H1 (cell line): ENCODE data around the gene NUTM1. TPM values are rescaled to one million over a fixed set of nuclear protein-coding genes. Genes with fewer than 3 reads are reported as not detected.

Experiments used
- CTCF ChIA-PET: fragments of 300-600 bp; sonication (Branson Sonifier 250); formaldehyde crosslinking; loops from one replicate; lab custom pipeline; 2021; ENCODE audit not compliant: partially characterized antibody; lab: Charles Lee
- POLR2A ChIA-PET: fragments of 300-600 bp; sonication (Branson Sonifier 250); formaldehyde crosslinking; loops from one replicate; lab custom pipeline; 2021; ENCODE audit warnings: inconsistent platforms; ENCODE audit not compliant: partially characterized antibody; lab: Charles Lee
- DNase-seq, 2 experiments: peaks; one replicate each; pipeline versions ENCODE4 v3.0.0 to v3.0.0-alpha.2; 2010 to 2022; ENCODE audit warnings: low spot score in 2 of 2, low read depth in 1 of 2, mixed read lengths in 1 of 2
- FAIRE-seq: peaks from 2 replicates; lab custom pipeline; 2011; peaks lifted over from hg19 to GRCh38; lab: Jason Lieb, UNC
- H2AFZ ChIP-seq: 2 replicates; pipeline ENCODE4 v1.8.1; 2012; ENCODE audit warnings: low read length, inconsistent platforms
- H2AK5ac ChIP-seq: 2 replicates; pipeline ENCODE4 v1.6.1; 2013; ENCODE audit warnings: low read depth, low read length
- H2BK120ac ChIP-seq: replicated peaks from 2 replicates; pipeline ENCODE3; 2013; ENCODE audit warnings: low read depth, low read length, inconsistent platforms
- H2BK12ac ChIP-seq: 2 replicates; pipeline ENCODE4 v1.6.1; 2013; ENCODE audit warnings: low read depth, low read length
- H2BK15ac ChIP-seq: 2 replicates; pipeline ENCODE4 v1.6.1; 2013; ENCODE audit warnings: low read length
- H2BK20ac ChIP-seq: 2 replicates; pipeline ENCODE4 v1.6.1; 2013; ENCODE audit warnings: low read length
- H2BK5ac ChIP-seq: 2 replicates; pipeline ENCODE4 v1.6.1; 2013; ENCODE audit warnings: low read depth, low read length
- H3K14ac ChIP-seq: 2 replicates; pipeline ENCODE4 v1.6.1; 2013; ENCODE audit warnings: inconsistent platforms; ENCODE audit not compliant: insufficient read length
- H3K18ac ChIP-seq: 2 replicates; pipeline ENCODE4 v1.6.1; 2013; ENCODE audit warnings: low read length; ENCODE audit errors: extremely low read depth
- H3K23ac ChIP-seq: 2 replicates; pipeline ENCODE4 v1.6.1; 2013; ENCODE audit warnings: inconsistent platforms; ENCODE audit not compliant: insufficient read length
- H3K23me2 ChIP-seq: 2 replicates; pipeline ENCODE4 v1.6.1; 2013; ENCODE audit warnings: low read depth, low read length
- H3K27ac ChIP-seq: 2 replicates; pipeline ENCODE4 v1.6.1; 2011; ENCODE audit warnings: low read depth, low read length, inconsistent platforms
- H3K27me3 ChIP-seq, 4 experiments: replicated peaks in 1 of 4; 1 replicate in 1 of 4; 2 replicates in 3 of 4; pipeline versions ENCODE4 v1.6.1 to v1.8.1; 2011 to 2013; ENCODE audit warnings: low read length in 3 of 4, mild to moderate bottlenecking in 3 of 4, inconsistent platforms in 2 of 4, mixed read lengths in 2 of 4, moderate library complexity in 1 of 4; ENCODE audit not compliant: control insufficient read depth in 3 of 4, insufficient read depth in 3 of 4; ENCODE audit errors: extremely low read depth in 1 of 4
- H3K36me3 ChIP-seq, 4 experiments: 2 replicates each; pipeline versions ENCODE4 v1.6.1 to v1.8.1; 2011 to 2013; ENCODE audit warnings: mild to moderate bottlenecking in 4 of 4, low read length in 3 of 4, moderate library complexity in 2 of 4, control low read depth in 1 of 4, inconsistent platforms in 1 of 4; ENCODE audit not compliant: insufficient read depth in 4 of 4, control insufficient read depth in 2 of 4
- H3K4ac ChIP-seq: replicated peaks from 2 replicates; pipeline ENCODE3; 2013; ENCODE audit warnings: low read length, low read depth, mixed read lengths, inconsistent platforms; ENCODE audit not compliant: insufficient read length
- H3K4me1 ChIP-seq, 4 experiments: replicated peaks in 1 of 4; 1 replicate in 1 of 4; 2 replicates in 3 of 4; pipeline versions ENCODE4 v1.6.1 to v1.8.1; 2011 to 2013; ENCODE audit warnings: low read length in 3 of 4, inconsistent platforms in 2 of 4, mixed read lengths in 1 of 4; ENCODE audit not compliant: insufficient read depth in 4 of 4, control insufficient read depth in 3 of 4
- H3K4me2 ChIP-seq, 2 experiments: 2 replicates each; pipeline versions ENCODE4 v1.6.1 to v1.8.1; 2011 to 2013; ENCODE audit warnings: low read depth in 2 of 2, low read length in 2 of 2, control low read depth in 1 of 2, inconsistent platforms in 1 of 2, mild to moderate bottlenecking in 1 of 2; ENCODE audit not compliant: insufficient read depth in 1 of 2
- H3K4me3 ChIP-seq, 4 experiments: fragments of 200-600, 300-600 bp in 1 of 4; sonication (generic), shearing (Covaris generic), sonication (Bioruptor Twin) in 1 of 4; 2 replicates each; pipeline versions ENCODE4 v1.5.1 to v1.8.1; 2011 to 2016; ENCODE audit warnings: low read length in 4 of 4, low read depth in 3 of 4, control low read depth in 2 of 4, inconsistent platforms in 2 of 4, mild to moderate bottlenecking in 2 of 4, mixed read lengths in 1 of 4, moderate library complexity in 1 of 4; ENCODE audit not compliant: insufficient read depth in 2 of 4; ENCODE audit errors: extremely low read depth in 1 of 4
- H3K56ac ChIP-seq: replicated peaks from 2 replicates; pipeline ENCODE3; 2013; ENCODE audit warnings: low read depth, mild to moderate bottlenecking, mixed read lengths, low read length, inconsistent platforms; ENCODE audit not compliant: insufficient read length
- H3K79me1 ChIP-seq: 2 replicates; pipeline ENCODE4 v1.6.1; 2013; ENCODE audit warnings: low read depth, low read length, control low read depth
- H3K79me2 ChIP-seq, 2 experiments: 2 replicates each; pipeline versions ENCODE4 v1.6.1 to v1.8.1; 2012 to 2013; ENCODE audit warnings: low read length in 2 of 2, mild to moderate bottlenecking in 2 of 2, inconsistent platforms in 1 of 2; ENCODE audit not compliant: insufficient read depth in 2 of 2, control insufficient read depth in 1 of 2
- H3K9ac ChIP-seq, 4 experiments: replicated peaks in 1 of 4; 1 replicate in 1 of 4; 2 replicates in 3 of 4; pipeline versions ENCODE4 v1.6.1 to v1.8.1; 2011 to 2013; ENCODE audit warnings: low read depth in 3 of 4, low read length in 3 of 4, control low read depth in 2 of 4, mild to moderate bottlenecking in 2 of 4, moderate library complexity in 2 of 4, inconsistent platforms in 1 of 4; ENCODE audit errors: extremely low read depth in 1 of 4
- H3K9me3 ChIP-seq, 2 experiments: 2 replicates each; pipeline versions ENCODE4 v1.6.1 to v1.8.1; 2012 to 2013; ENCODE audit warnings: mild to moderate bottlenecking in 2 of 2, moderate library complexity in 2 of 2, control low read depth in 1 of 2, inconsistent platforms in 1 of 2, low read depth in 1 of 2, low read length in 1 of 2, mixed read lengths in 1 of 2; ENCODE audit not compliant: insufficient read depth in 2 of 2
- H4K20me1 ChIP-seq, 2 experiments: replicated peaks in 1 of 2; 2 replicates each; pipeline versions ENCODE3 to v1.8.1; 2011 to 2013; ENCODE audit warnings: inconsistent platforms in 2 of 2, low read length in 2 of 2, mild to moderate bottlenecking in 1 of 2; ENCODE audit not compliant: insufficient read depth in 2 of 2, control insufficient read depth in 1 of 2
- H4K5ac ChIP-seq: 2 replicates; pipeline ENCODE4 v1.6.1; 2013; ENCODE audit warnings: low read length, low read depth, mixed read lengths, inconsistent platforms; ENCODE audit not compliant: insufficient read length
- H4K8ac ChIP-seq: 2 replicates; pipeline ENCODE4 v1.8.0; 2013; ENCODE audit warnings: mild to moderate bottlenecking, moderate library complexity, low read length, inconsistent platforms; ENCODE audit not compliant: insufficient read depth; ENCODE audit errors: extremely low read depth
- H4K91ac ChIP-seq: replicated peaks from 2 replicates; pipeline ENCODE3; 2013; ENCODE audit warnings: low read length, mixed read lengths, inconsistent platforms; ENCODE audit not compliant: insufficient read length
- CBX8 ChIP-seq: fragments of 300-800, 300-1000 bp; sonication (generic); IDR thresholded peaks from 2 replicates; pipeline ENCODE4 v1.7.1; 2016; ENCODE audit warnings: low read depth, low read length, borderline replicate concordance
- CHD2 ChIP-seq: IDR thresholded peaks from 2 replicates; pipeline ENCODE4 v1.6.1; 2012; ENCODE audit warnings: low read length, improper control_type of control experiment
- CTCF ChIP-seq, 3 experiments: IDR thresholded peaks; 1 replicate in 2 of 3; 2 replicates in 1 of 3; pipeline versions ENCODE4 v1.5.1 to v1.6.1; 2011; ENCODE audit warnings: low read length in 3 of 3, mild to moderate bottlenecking in 3 of 3, inconsistent platforms in 2 of 3, low read depth in 1 of 3, moderate library complexity in 1 of 3; ENCODE audit not compliant: insufficient read depth in 1 of 3; ENCODE audit errors: control extremely low read depth in 1 of 3
- JUND ChIP-seq: IDR thresholded peaks from 2 replicates; pipeline ENCODE4 v1.6.1; 2011; ENCODE audit warnings: mild to moderate bottlenecking, improper control_type of control experiment, low read length
- PHF8 ChIP-seq: fragments of 200-600 bp; sonication (generic); conservative IDR thresholded peaks from 2 replicates; pipeline ENCODE4 v1.7.1; 2012; ENCODE audit warnings: low read depth, mild to moderate bottlenecking, inconsistent platforms, low read length, moderate library complexity
- RBBP5 ChIP-seq: IDR thresholded peaks from 2 replicates; pipeline ENCODE4 v1.7.1; 2012; ENCODE audit warnings: low read depth, mild to moderate bottlenecking, inconsistent platforms, low read length, moderate library complexity, borderline replicate concordance
- RFX5 ChIP-seq: IDR thresholded peaks from 2 replicates; pipeline ENCODE4 v1.6.1; 2011; ENCODE audit warnings: low read depth, low read length, improper control_type of control experiment, borderline replicate concordance
- RXRA ChIP-seq: IDR thresholded peaks from 2 replicates; pipeline ENCODE4 v1.6.1; 2011; ENCODE audit warnings: low read depth, mild to moderate bottlenecking, low read length, moderate library complexity; ENCODE audit not compliant: insufficient read depth
- SIX5 ChIP-seq: IDR thresholded peaks from 2 replicates; pipeline ENCODE4 v1.6.1; 2011; ENCODE audit warnings: mild to moderate bottlenecking, low read depth, low read length
- USF2 ChIP-seq: IDR thresholded peaks from 2 replicates; pipeline ENCODE4 v1.6.1; 2011; ENCODE audit warnings: low read length, improper control_type of control experiment
- WGBS, 2 experiments: shearing (Covaris generic) in 1 of 2; methylation state at CpG; one replicate each; pipeline versions ENCODE4 v1.1.6 to v1.1.7; 2013 to 2015; ENCODE audit warnings: low lambda C conversion rate in 2 of 2, mixed read lengths in 2 of 2, inconsistent platforms in 1 of 2, low coverage in 1 of 2, missing lambda C conversion rate in 1 of 2; ENCODE audit not compliant: insufficient replicate concordance in 2 of 2, insufficient coverage in 1 of 2, insufficient read length in 1 of 2; ENCODE audit errors: extremely low coverage in 1 of 2, missing lambda C conversion rate in 1 of 2; 5-methylcytosine and 5-hydroxymethylcytosine counted together
- polyA plus RNA-seq, 7 experiments: library from polyadenylated mRNA; depleted of rRNA in 3 of 7; stranded (reverse) in 5 of 7; unstranded in 2 of 7; fragments of >200 nt in 5 of 7; fragments of 200-250 nt in 2 of 7; gene quantifications; 1 replicate in 5 of 7; 2 replicates in 1 of 7; 4 replicates in 1 of 7; pipeline versions ENCODE4 v1.2.1 to v1.2.3, GENCODE V29; 2011 to 2013; ENCODE audit warnings: missing spikeins in 2 of 7, mixed read lengths in 2 of 7
- total RNA-seq: library from RNA; stranded (reverse); fragmentation: NEBNext Ultra II Directional; extraction: Animal tissue kit (Norgen Biotek cat#: 25700); gene quantifications from 2 replicates; pipeline ENCODE4 v1.2.1, GENCODE V29; 2021

The NUTM1 gene
- total and polyA plus RNA-seq, 2 of the 8 experiments (the other 6 are each of a cell fraction or from before 2014, with no cell fraction given) = 0.39 to 0.60 TPM

- Histone ChIP-seq H3K36me3 (peaks cover 7 to 46% (median 34%) of the 10 kb centered on the region in 4 experiments), H3K18ac (no peak overlapping the region), H3K9me3 (no peaks in the 10 kb centered on the region), H4K5ac (no peak overlapping the region), H3K4ac (no peak overlapping the region), H3K27me3 (no peaks in the 10 kb centered on the region), H3K9ac (no peak overlapping the region), H3K79me2 (peaks cover 4 to 20% of the 10 kb centered on the region in 2 experiments; a peak in 3 of 4 replicates), H2AK5ac (no peak overlapping the region), H3K4me3 (no peak overlapping the region), H2AFZ (no peak overlapping the region), H3K14ac (no peak overlapping the region), H3K4me1 (peaks cover 5 to 12% (median 7%) of the 10 kb centered on the region in 4 experiments), H3K23me2 (no peaks in the 10 kb centered on the region; the same call in 1 of the 2 replicates), H3K79me1 (peaks cover 14% of the 10 kb centered on the region), H3K23ac (no peak overlapping the region), H4K20me1 (peaks cover 8 to 10% of the 10 kb centered on the region in 2 experiments), H3K27ac (no peak overlapping the region), H2BK120ac (no peak overlapping the region), H3K56ac (no peak overlapping the region), H4K91ac (no peak overlapping the region), H2BK20ac (no peak overlapping the region), H2BK15ac (no peak overlapping the region), H2BK5ac (no peak overlapping the region), H3K4me2 (no peak overlapping the region), H4K8ac (no peak overlapping the region), H2BK12ac (no peak overlapping the region)
- DNase-seq (no peak), FAIRE-seq (no peak)
- ChIA-PET POLR2A (interaction anchor here (1.1 kb wide), 1 partner anchor 70 kb away, joined by 3 read pairs; no protein-coding TSS in a partner anchor), CTCF (interaction anchor here (0.5 to 3.3 kb wide), 9 partner anchors 9 to 300 kb away, joined by 3 to 34 read pairs (median 3); partner anchors contain the start of genes NOP10 and NUTM1)
- WGBS, 2 experiments = 91% methylated on average over 7 of the region's 7 CpGs; no CpG with 5 or more reads in 1 of the 2 experiments
- TF ChIP-seq USF2 = no peak
- TF ChIP-seq RBBP5 = no peak
- no peak for TF ChIP-seq CBX8
- TF ChIP-seq SIX5 = no peak
- no peak for TF ChIP-seq PHF8
- no peak for TF ChIP-seq CTCF (IDR thresholded peaks at IDR 0.05; ENCODE audit: control extremely low read depth in 1 of 3, insufficient read depth in 1 of 3, low read depth in 1 of 3, low read length in 3 of 3)
- TF ChIP-seq JUND = no peak
- TF ChIP-seq RFX5 = no peak
- no peak for TF ChIP-seq RXRA
- no peak for TF ChIP-seq CHD2
Measured at GRCh38 chr15:34361278-34361677, 18.2 kb downstream of the NUTM1 start.
